Measurements from ENCODE around the gene PGLYRP1. TPM values are rescaled to one million over a fixed set of nuclear protein-coding genes. Genes with fewer than 3 reads are reported as not detected.
A peak's percentile ranks its signal among the peaks of the same experiment; 100 is the strongest.

PGLYRP1 gene, protein sequence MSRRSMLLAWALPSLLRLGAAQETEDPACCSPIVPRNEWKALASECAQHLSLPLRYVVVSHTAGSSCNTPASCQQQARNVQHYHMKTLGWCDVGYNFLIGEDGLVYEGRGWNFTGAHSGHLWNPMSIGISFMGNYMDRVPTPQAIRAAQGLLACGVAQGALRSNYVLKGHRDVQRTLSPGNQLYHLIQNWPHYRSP
- not detected in 2 replicates for total RNA-seq

DNA sequence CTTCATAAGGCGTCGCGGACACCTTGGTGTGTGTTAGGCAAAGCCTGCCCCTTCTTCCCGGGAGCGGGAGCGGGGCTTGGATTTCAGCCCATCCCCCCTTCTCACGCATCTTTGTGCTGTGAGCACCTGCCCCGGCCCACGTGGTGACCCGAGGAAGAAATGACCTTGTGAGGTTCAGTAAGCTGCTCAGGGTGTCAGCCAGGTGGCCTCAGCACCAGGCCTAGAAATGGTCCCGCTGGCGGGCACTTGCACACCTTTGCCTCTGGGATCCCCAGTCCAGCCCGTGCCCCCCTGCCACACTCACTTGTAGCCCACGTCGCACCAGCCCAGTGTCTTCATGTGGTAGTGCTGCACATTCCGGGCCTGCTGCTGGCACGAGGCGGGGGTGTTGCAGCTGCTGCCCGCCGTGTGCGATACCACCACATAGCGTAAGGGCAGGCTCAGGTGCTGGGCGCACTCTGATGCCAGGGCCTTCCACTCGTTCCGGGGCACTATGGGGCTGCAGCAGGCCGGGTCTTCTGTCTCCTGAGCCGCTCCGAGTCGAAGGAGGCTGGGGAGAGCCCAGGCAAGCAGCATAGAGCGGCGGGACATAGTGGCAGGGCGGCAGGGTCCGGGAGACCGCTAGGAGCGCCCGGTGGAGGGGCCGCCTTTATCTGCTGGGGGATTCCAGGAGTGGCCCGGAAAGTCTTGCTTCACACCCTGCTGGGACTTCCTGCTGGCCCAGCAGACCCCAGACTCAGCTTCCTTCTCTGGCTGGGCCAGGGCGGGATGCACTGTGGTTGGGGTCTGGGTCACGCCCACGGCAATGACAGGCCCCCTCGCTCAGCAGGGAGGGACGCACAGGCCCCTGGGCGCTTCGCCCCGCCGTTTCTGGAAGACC, at the start of gene PGLYRP1:
Gene PGLYRP1 (minus strand): TSS at position 623 of the 880 bp plus-strand sequence. CDS start 32 bp downstream, at position 591.
- no peak for DNase-seq (ENCODE audit: extremely low read depth, low read depth, low spot score)

DNA sequence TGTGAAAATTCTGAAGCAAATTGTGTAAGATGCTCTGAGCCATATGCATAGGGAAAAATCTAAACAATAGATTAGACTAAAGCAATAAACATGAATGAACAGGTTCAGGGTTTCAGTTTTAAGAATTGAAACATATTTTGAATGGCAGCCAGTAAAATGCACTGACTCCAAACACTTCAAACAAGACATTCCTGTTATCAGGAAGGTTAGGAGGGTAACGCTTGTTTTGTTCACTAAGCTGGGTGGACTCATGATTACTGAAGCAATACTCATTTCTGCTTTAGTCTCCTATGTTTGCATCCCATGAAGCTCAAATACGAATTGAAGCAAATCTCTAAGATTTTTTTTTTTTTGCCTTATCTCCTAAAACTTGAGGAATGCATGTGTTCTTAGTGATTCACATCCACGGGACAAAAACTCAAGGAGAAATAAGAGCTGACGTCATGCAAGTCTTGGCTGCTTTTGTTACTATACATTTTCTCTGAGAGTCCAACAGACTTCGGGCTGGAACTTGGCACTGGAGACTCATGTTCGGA, 47.0 kb upstream of the PGLYRP1 start:
- DNase-seq (ENCODE audit: extremely low read depth, low read depth, low spot score) = peak; percentile 86

DNA sequence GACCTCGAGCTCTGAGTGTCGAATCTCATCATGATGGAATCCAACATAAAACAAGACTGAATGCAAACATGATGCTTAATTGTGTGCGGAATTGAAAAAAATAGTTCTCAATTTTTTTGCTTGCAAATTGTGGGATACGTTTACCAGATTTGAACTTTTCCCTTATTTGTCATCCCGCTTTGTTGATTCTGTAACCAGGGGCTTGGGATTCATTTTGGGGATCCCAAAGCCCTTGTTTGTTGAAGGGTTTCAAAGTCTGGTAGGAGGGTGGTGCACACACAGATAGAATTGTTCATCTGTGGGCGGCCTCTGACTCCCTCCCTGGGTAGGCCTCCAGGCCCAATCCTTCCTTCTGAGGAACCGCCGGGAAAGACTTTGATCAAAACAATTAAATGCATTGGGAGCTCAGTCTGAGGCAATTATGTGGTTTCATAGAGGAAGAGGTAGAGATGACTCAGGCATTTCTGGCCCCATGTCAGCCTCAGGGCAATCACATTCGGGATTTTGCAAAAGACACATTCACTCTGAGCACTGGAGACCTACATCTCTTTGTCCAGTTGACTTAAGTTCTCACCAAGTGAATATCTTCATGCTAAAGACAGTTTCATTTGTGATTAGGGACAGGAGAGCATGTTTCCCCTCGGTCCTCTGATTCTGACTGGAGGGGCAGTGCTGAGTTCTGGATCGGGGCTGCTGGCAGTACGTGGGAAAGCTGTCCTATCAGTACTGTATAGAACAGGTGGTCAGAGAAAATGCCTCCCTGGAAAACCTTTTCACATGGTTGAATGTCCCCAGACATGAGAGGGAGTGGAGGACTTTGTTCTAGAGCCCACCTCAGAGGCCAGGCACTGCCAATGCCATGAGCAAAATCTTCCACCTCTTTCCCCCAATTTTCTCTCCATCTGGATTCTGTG, 45.7 kb upstream of the PGLYRP1 start:
- DNase-seq (ENCODE audit: extremely low read depth, low read depth, low spot score) = peak; percentile 45

DNA sequence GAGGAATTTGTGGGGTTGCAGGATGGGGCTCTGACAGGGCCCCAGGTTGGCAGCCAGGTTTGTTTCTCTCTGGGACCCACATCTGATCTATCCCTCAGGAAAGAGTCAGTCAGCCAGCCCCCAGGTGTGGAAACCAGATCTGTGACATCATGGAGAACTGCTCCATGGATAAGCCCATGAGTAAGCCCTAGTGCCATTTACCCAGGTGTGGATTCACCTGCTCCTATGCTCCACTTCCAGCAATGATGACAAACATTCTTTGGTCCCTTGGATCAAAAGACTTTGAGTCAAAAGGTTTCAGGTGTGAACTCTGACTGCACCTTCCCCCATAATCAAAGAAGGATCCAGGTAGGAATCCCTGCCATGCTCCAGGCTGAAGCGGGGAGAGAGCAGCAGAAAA, 44.8 kb upstream of the PGLYRP1 start:
- DNase-seq (ENCODE audit: extremely low read depth, low read depth, low spot score) = no peak

DNA sequence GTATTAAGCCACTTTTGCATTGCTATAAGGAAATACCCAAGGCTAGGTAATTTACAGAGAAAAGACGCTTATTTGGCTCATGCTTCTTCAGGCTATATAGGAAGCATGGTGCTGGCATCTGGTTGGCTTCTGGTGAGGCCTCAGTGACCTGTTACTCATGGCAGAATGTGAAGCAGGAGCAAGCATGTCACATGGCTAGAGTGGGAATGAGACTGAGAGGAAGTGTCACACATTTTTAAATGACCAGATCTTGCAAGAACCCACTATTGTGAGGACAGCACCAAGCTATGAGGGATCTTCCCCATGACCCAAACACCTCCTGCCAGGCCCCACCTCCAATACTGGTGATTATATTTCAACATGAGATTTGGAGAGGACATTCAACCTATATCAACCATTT, 43.6 kb upstream of the PGLYRP1 start:
- no peak for DNase-seq (ENCODE audit: extremely low read depth, low read depth, low spot score)

DNA sequence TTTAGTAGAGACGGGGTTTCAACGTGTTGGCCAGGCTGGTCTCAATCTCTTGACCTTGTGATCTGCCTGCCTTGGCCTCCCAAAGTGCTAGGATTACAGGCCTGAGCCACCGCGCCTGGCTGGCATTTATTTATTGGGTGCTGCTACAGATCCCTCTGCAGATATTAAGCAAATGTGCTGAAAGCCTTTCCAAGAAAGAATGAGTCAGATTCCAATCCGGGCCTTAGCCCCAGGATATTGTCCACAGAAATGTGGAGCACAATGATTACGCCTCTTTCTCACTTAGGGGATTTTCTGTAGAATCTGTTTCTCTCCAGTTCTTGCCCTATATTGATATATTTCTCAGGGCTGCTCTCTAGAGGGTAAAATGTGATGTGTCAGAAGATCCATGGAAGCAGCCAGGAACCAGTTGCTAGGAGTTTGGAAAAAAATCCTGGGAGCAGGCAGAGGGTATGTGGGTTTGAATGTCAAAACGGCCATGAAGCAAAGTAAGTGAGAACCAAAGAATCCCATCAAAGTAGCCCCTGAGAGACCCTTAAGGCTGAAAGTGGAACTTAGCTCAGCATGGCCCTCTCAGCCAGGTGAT, 42.7 kb upstream of the PGLYRP1 start:
- no peak for DNase-seq (ENCODE audit: extremely low read depth, low read depth, low spot score)

DNA sequence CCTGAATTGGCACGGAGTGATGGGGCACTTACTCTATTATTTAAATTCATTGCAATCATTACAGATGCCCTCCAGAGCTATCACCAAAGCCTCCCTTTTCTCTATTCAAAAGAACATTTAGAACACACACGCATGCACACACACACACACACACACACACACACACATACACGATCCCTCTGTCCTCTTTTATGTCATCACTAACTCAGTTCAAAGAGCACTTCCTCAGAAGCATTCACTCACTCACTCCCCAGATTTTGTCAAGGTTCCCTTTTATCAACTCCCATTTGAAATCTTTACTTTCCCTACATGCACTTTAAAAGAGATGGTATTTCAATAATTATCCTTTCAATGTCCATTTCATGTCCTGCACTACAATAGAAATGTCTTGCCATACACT, 40.3 kb upstream of the PGLYRP1 start:
- DNase-seq (ENCODE audit: extremely low read depth, low read depth, low spot score) = no peak

DNA sequence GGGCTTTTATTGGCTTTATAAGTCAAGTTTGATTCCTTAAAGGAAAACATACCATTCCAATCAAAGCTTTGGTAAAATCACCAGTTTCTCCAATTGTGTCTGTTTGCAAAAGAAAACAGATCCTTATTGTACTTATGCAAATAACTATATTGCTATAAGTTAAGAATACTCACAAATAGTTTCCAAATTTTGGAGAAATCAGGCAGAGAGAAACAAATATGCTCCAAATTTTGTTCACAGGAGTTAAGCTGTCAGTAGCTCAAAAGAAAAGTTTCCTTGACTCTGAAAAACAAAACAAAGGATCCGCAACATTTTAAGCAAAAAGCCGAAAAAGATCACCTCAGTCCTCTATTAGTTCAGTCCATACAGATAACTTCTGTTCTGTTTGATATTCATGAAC, 37.2 kb upstream of the PGLYRP1 start:
- DNase-seq (ENCODE audit: extremely low read depth, low read depth, low spot score) = no peak

DNA sequence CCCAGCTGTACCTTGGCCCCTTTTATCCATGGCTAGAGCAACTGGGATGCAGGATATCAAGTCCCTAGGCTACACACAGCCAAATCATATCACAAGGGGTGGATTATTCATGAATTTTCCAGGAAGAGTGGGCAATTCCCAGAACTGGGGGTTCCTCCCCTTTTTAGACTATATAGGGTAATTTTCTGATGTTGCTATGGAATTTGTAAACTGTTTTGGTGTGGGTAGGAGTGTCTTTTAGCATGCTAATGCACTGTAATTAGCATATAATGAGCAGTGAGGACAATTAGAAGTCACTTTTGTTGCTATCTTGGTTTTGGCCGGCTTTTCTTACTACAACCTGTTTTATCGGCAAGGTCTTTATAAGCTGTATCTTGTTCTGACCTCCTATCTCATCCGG, 35.9 kb upstream of the PGLYRP1 start:
- no peak for DNase-seq (ENCODE audit: extremely low read depth, low read depth, low spot score)

DNA sequence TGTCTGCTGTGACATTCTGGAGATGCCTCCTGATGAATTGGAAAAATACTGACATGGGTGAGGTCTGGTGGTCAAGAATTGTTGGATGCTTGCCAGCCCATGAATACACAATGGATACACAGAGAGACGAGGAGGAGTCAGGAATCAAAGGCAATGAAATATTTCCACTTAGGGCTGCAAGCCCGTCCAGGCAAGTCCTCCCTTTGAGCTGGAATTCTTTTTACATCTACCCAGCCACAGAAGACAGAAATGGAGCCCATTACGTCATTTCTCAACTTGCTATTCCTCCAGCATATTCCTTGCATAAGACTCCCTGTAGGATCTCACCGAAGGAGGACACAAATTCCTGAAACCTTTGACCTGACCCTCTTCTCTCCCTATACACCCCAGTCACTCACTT, 33.7 kb upstream of the PGLYRP1 start:
- no peak for DNase-seq (ENCODE audit: extremely low read depth, low read depth, low spot score)

DNA sequence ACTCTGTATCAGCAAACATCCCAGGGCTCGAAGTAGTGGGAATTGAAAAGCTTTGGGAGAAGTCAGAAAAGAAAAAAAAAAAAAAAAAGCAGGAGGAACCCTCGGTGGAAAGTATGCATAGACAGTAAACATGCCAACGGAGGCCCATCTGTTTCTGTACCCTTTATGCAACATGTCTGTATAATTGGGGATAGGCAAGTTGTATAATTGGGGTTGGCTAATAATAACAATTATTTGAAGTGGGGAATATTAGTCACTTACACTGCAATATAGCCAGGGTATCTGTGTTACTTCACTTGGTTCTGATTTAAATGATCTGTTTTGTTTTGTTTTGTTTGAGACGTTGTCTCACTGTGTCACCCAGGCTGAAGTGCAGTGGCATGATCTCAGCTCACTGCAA, 30.0 kb upstream of the PGLYRP1 start:
- DNase-seq (ENCODE audit: extremely low read depth, low read depth, low spot score) = no peak

DNA sequence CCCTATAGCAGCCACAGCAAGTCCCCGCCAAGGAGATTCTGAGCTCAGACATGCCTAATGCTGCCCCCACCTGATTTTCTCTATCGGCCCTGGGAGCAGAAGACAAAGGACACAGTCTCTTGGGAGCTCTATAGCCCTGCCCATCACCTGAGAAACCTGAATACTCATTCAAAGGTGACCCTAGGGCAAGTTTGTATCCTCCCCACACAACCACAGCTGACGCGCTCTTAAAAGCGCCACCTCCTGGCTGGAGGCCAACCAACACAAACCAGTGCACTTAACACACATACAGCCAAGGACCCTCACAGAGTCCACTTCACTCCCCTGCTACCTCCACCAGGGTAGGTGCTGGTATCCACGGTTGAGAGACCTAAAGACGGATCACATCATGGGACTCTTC, 26.7 kb upstream of the PGLYRP1 start:
- no peak for DNase-seq (ENCODE audit: extremely low read depth, low read depth, low spot score)

DNA sequence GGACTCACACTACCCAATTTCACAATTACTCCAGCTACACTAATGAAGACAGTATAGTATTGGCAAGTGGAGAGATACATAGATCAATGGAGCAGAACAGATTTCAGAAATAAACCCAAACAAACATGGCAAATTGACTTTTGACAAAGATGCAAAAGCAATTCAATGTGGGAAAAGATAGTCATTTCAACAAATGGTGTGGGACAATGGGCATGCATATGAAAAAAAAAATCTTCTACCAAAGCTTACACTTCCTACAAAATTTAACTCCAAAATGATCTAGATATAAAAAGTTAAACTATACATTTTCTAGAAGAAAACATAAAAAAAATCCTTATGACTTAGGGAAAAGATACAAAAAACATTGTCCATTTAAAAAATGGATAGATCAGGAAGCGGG, 20.7 kb upstream of the PGLYRP1 start:
- no peak for DNase-seq (ENCODE audit: extremely low read depth, low read depth, low spot score)

DNA sequence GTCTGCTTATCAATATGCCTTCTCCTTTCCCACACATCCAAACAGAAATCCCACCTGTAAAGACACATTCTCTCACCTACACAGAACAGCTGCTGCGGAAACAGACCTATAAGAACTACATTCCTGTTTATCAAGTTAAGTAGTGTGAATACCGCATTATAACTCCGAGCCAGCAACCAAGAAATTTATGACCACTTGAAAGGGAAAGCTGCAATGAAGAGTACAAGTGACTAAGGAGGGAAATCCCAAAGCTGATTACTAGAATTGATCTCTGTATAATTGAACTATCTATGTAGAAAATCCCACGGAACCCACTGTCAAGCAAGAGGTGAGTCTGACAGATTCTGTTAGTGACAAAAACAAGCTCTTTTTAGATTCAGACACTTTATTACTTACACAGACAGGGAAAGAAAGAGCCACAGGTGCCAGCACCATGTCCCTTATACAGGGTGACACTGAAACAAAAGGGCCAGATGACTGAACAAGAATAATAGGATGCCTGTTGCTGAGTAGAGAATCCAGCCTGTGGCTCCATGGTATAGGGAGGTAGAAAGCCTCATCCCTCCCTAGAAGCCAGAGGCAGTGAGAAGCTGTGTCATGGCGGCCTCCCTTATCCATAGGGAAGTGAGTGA, 19.5 kb upstream of the PGLYRP1 start:
- no peak for DNase-seq (ENCODE audit: extremely low read depth, low read depth, low spot score)

DNA sequence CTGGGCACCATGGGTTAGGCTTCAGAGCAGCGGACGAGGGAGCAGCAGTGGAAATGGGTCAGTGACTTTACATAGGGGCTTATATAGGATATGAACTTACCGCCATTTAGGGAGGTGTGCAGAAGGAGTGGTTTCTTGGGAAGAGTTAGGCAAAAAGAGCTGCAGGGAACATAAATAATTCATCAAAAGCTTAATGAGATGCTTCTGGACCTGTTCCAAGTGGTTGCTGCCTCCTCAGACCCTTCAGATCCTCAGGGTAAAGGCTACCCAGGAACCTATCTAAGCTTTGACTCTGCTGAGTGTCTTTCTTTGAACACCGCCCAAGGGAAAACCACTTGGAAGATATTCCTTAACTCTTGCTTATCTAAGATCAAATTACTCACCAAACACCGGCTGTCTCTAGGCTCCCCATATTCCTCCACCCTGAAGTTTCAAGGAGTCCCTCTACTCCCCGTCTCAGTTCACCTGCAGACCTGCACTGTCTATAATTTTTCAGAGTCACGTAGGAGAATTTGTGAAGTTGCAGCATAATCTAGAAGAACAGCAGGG, 18.2 kb upstream of the PGLYRP1 start, which contains the start of gene IGFL4:
Gene IGFL4 (minus strand): TSS at position 51 of the 549 bp plus-strand sequence. CDS start 40 bp downstream, at position 11.
- DNase-seq (ENCODE audit: extremely low read depth, low read depth, low spot score) = no peak

DNA sequence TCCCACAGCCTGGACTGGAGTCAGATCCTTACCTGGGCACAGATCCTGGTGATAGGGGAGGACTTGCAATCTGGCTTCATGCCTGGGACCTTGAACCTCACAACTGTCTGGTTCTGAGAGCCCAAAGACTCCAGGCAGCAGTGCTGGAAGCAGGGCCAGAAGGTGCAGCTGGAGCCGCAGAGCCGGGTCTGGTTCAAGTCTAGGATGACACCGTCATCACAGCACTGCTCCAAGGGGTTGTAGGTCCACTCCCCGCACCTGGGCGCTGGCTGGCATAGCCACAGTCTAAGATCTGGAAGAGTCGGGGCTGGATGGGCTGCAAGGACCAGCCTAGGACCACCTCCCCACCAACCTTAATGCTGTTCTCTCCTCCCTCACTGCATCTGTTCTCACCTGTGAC, 17.3 kb upstream of the PGLYRP1 start:
- no peak for DNase-seq (ENCODE audit: extremely low read depth, low read depth, low spot score)

DNA sequence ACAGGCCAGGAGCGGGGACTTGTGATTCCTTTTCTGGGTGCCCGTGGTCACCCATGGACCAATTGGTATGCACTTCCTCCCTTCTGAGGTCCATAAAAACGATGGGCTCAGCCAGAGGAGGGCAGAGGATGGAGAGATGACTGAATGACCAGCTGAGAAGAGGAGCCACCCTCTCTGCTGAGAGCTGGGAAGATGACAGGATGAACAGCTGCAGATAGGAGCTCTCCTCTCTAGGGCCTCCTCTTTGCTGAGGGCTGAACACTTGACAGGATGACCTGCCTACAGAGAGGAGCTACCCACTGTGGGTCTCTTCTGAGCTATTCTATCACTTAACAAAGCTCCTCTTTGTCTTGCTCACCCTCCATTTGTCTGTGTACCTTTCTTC, 13.9 kb upstream of the PGLYRP1 start:
- DNase-seq (ENCODE audit: extremely low read depth, low read depth, low spot score) = no peak

DNA sequence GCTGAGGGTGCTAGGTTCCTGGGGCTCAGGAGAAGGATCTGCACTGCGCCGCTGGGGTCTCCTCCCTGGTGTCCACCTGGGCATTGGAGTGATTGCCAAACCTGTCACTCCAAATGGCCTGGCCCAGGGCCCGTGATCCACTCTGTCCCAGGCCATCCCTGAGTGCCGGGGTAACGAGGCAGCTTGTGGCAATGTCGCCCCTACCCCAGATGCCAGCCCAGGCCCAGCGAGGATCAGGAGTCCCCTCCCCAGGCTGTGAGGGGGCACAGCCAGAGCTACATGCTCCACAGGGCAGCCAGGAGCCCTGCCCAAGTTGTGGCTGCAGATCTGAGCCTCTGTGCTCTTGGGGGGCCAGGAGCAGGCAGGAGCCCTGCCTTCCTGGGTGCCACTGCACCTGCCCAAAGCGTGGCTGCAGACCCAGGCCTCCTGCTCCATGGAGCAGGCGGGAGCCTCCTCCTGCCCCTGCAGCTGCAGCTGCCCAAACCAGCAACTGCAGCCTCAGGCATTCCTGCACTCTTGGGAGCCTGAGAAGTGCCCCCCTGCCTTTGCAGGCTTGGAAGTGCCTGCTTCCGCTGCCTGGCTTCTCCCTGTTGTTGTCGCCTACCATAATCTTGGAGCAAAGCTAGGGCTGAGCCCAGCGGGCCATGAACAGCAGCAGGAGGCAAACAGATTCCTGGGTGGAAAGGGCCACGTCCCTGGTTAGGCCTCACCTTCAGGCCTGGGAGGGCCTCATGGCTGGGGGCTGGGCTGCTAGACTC, 13.3 kb upstream of the PGLYRP1 start:
- DNase-seq (ENCODE audit: extremely low read depth, low read depth, low spot score) = no peak

DNA sequence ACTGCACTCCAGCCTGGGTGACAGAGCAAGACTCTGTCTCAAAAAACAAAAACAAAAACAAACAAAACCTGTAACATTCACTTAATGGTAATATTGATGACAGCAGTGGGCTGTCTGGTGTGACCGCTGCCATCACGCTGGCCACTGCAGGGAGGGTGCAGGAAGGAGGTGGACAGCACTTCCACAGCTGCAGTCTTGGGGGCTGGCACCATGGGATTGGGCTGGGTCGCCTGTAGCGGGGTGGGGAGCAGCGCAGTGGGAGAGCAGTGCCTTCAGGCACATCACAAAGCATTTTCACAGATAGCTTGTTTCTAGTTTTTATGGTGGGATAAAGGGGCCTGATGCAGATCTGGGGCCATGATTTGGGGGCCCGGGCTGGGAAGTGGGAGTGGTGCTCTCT, 12.7 kb upstream of the PGLYRP1 start:
- no peak for DNase-seq (ENCODE audit: extremely low read depth, low read depth, low spot score)
